CD8-positive, alpha-beta memory T cell (primary cell): ENCODE results near the gene SMC3. TPM values are rescaled to one million over a fixed set of nuclear protein-coding genes. Genes with fewer than 3 reads are reported as not detected.

Source experiments
- CTCF ChIA-PET: fragments of 350-600 bp; sonication (Branson Sonifier 250); formaldehyde crosslinking; loops from one replicate; lab custom pipeline; 2021; ENCODE audit warnings: antibody characterized with exemption; lab: Charles Lee
- POLR2A ChIA-PET: fragments of 350-600 bp; sonication (Branson Sonifier 250); formaldehyde crosslinking; loops from one replicate; lab custom pipeline; 2021; ENCODE audit warnings: antibody characterized with exemption; lab: Charles Lee
- DNase-seq, 5 donors: peaks; one replicate each; pipeline versions ENCODE4 v3.0.0 to v3.0.0-alpha.2; 2020 to 2022; ENCODE audit warnings: mixed read lengths in 1 of 5
- H3K27ac ChIP-seq: one replicate; pipeline ENCODE4 v1.7.0; 2013; ENCODE audit warnings: low read depth, mild to moderate bottlenecking, low read length, moderate library complexity
- H3K27me3 ChIP-seq: 2 replicates; pipeline ENCODE4 v1.7.0; 2013; ENCODE audit warnings: low read length, mild to moderate bottlenecking; ENCODE audit not compliant: insufficient read depth, poor library complexity, severe bottlenecking
- H3K36me3 ChIP-seq: 2 replicates; pipeline ENCODE4 v1.7.0; 2013; ENCODE audit warnings: mild to moderate bottlenecking, low read length, moderate library complexity; ENCODE audit not compliant: insufficient read depth
- H3K4me1 ChIP-seq: 2 replicates; pipeline ENCODE4 v1.7.0; 2013; ENCODE audit warnings: mild to moderate bottlenecking, low read length, moderate library complexity; ENCODE audit not compliant: insufficient read depth
- H3K4me3 ChIP-seq: 2 replicates; pipeline ENCODE4 v1.7.0; 2013; ENCODE audit warnings: mild to moderate bottlenecking, low read length
- H3K9me3 ChIP-seq: 2 replicates; pipeline ENCODE4 v1.7.0; 2013; ENCODE audit warnings: mild to moderate bottlenecking, low read length
- H3K27ac Mint-ChIP-seq, 8 donors: one replicate each; pipeline ENCODE4 v1.8.0; 2020 to 2021; ENCODE audit warnings: mixed read lengths in 8 of 8, mild to moderate bottlenecking in 6 of 8, inconsistent platforms in 3 of 8, moderate library complexity in 3 of 8
- H3K27me3 Mint-ChIP-seq, 2 donors: one replicate each; pipeline ENCODE4 v1.8.0; 2020 to 2021; ENCODE audit warnings: mixed read lengths in 2 of 2, mild to moderate bottlenecking in 1 of 2, moderate library complexity in 1 of 2
- H3K36me3 Mint-ChIP-seq, 3 donors: one replicate each; pipeline ENCODE4 v1.8.0; 2020 to 2021; ENCODE audit warnings: mixed read lengths in 3 of 3, inconsistent platforms in 1 of 3, mild to moderate bottlenecking in 1 of 3
- H3K4me1 Mint-ChIP-seq, 3 donors: one replicate each; pipeline ENCODE4 v1.8.0; 2020 to 2021; ENCODE audit warnings: mixed read lengths in 3 of 3, inconsistent platforms in 1 of 3, mild to moderate bottlenecking in 1 of 3
- H3K4me3 Mint-ChIP-seq, 7 donors: one replicate each; pipeline ENCODE4 v1.8.0; 2020 to 2021; ENCODE audit warnings: mixed read lengths in 7 of 7, mild to moderate bottlenecking in 6 of 7, moderate library complexity in 4 of 7, inconsistent platforms in 2 of 7
- H3K9me3 Mint-ChIP-seq, 5 donors: one replicate each; pipeline ENCODE4 v1.8.0; 2020 to 2022; ENCODE audit warnings: mixed read lengths in 5 of 5, mild to moderate bottlenecking in 3 of 5, moderate library complexity in 2 of 5, inconsistent platforms in 1 of 5
- polyA plus RNA-seq: library from polyadenylated mRNA; unstranded; fragments of 300-500 nt; fragmentation: Illumina TruSeq; gene quantifications from one replicate; pipeline ENCODE4 v1.2.3, GENCODE V29; 2021
- total RNA-seq, 2 experiments: library from RNA; stranded (reverse); gene quantifications; one replicate each; pipeline ENCODE4 v1.2.3, GENCODE V29; 2021

SMC3 gene
- total and polyA plus RNA-seq, 3 experiments from 2014 or later: 77.7 to 102 (median 77.9) TPM

- H3K36me3 ChIP-seq: no peaks in the 10 kb centered on the region
- H3K4me3 ChIP-seq: no peak overlapping the region
- no peaks in the 10 kb centered on the region for H3K9me3 ChIP-seq
- no peaks in the 10 kb centered on the region for H3K27me3 ChIP-seq
- peaks cover 0 to 1% of the 10 kb centered on the region in 2 donors for H3K27me3 Mint-ChIP-seq
- POLR2A ChIA-PET: no interaction called here
- no peaks in the 10 kb centered on the region for H3K9me3 Mint-ChIP-seq
- H3K4me3 Mint-ChIP-seq: peak overlapping the region in 1 of 7 donors; percentile 58
- CTCF ChIA-PET: interaction anchor here (1.3 kb wide), 1 partner anchor 60 kb away, joined by 4 read pairs; no protein-coding TSS in a partner anchor
- no peak for DNase-seq
- H3K27ac Mint-ChIP-seq: no peak overlapping the region
- H3K4me1 ChIP-seq: no peaks in the 10 kb centered on the region
- H3K36me3 Mint-ChIP-seq: peaks cover 0 to 2% (median 0%) of the 10 kb centered on the region in 3 donors
- peaks cover 4 to 22% (median 4%) of the 10 kb centered on the region in 3 donors for H3K4me1 Mint-ChIP-seq
- no peak overlapping the region for H3K27ac ChIP-seq
Measured at GRCh38 chr10:110612629-110613028, 45.1 kb downstream of the SMC3 start.

- Histone ChIP-seq H3K27me3 (no peaks in the 10 kb centered on the region), H3K9me3 (no peaks in the 10 kb centered on the region), H3K4me1 (peaks cover 7% of the 10 kb centered on the region), H3K27ac (no peak overlapping the region), H3K36me3 (no peaks in the 10 kb centered on the region), H3K4me3 (no peak overlapping the region)
- peaks cover 0 to 2% of the 10 kb centered on the region in 2 donors for H3K27me3 Mint-ChIP-seq
- no peak overlapping the region for H3K4me3 Mint-ChIP-seq
- H3K27ac Mint-ChIP-seq: peak overlapping the region in 2 of 8 donors; percentile 12 to 47
- peaks cover 9 to 30% (median 12%) of the 10 kb centered on the region in 3 donors for H3K4me1 Mint-ChIP-seq
- ChIA-PET CTCF (interaction anchor here (0.8 to 0.9 kb wide), 2 partner anchors 25 to 59 kb away, joined by 3 read pairs; no protein-coding TSS in a partner anchor), POLR2A (no interaction called here)
- DNase-seq: no peak
- no peaks in the 10 kb centered on the region for H3K36me3 Mint-ChIP-seq
- H3K9me3 Mint-ChIP-seq: no peaks in the 10 kb centered on the region
Measured at GRCh38 chr10:110613341-110613995, 46.0 kb downstream of the SMC3 start.

GRCh38 chr10:110613996-110614495, 46.6 kb downstream of the SMC3 start:
- peaks cover 0 to 2% of the 10 kb centered on the region in 2 donors for H3K27me3 Mint-ChIP-seq
- peak overlapping the region in 1 of 7 donors; percentile 5 for H3K4me3 Mint-ChIP-seq
- H3K9me3 ChIP-seq: no peaks in the 10 kb centered on the region
- no peaks in the 10 kb centered on the region for H3K9me3 Mint-ChIP-seq
- peak overlapping the region in 1 of 8 donors; percentile 29 for H3K27ac Mint-ChIP-seq
- H3K36me3 ChIP-seq: no peaks in the 10 kb centered on the region
- POLR2A ChIA-PET: no interaction called here
- no peak overlapping the region for H3K4me3 ChIP-seq
- H3K4me1 Mint-ChIP-seq: peaks cover 9 to 36% (median 14%) of the 10 kb centered on the region in 3 donors
- DNase-seq: no peak
- peaks cover 8% of the 10 kb centered on the region for H3K4me1 ChIP-seq
- no peaks in the 10 kb centered on the region for H3K27me3 ChIP-seq
- H3K27ac ChIP-seq: no peak overlapping the region
- H3K36me3 Mint-ChIP-seq: no peaks in the 10 kb centered on the region
- CTCF ChIA-PET: interaction anchor here (0.8 to 0.9 kb wide), 2 partner anchors 24 to 58 kb away, joined by 3 read pairs; no protein-coding TSS in a partner anchor

- peak overlapping the region in 1 of 8 donors; percentile 21 for H3K27ac Mint-ChIP-seq
- POLR2A ChIA-PET: no interaction called here
Measured at GRCh38 chr10:110615057-110615747, 47.7 kb downstream of the SMC3 start.

GRCh38 chr10:110616493-110617033, 49.1 kb downstream of the SMC3 start:
- H3K4me3 Mint-ChIP-seq: no peak overlapping the region
- no peaks in the 10 kb centered on the region for H3K36me3 Mint-ChIP-seq
- DNase-seq: no peak
- Histone ChIP-seq H3K36me3 (no peaks in the 10 kb centered on the region), H3K9me3 (no peaks in the 10 kb centered on the region), H3K4me1 (peaks cover 8% of the 10 kb centered on the region), H3K4me3 (no peak overlapping the region), H3K27ac (no peak overlapping the region), H3K27me3 (no peaks in the 10 kb centered on the region)
- peaks cover 9 to 31% (median 14%) of the 10 kb centered on the region in 3 donors for H3K4me1 Mint-ChIP-seq
- peaks cover 0 to 2% of the 10 kb centered on the region in 2 donors for H3K27me3 Mint-ChIP-seq
- ChIA-PET CTCF (interaction anchor here (1.2 kb wide), 1 partner anchor 16 kb away, joined by 3 read pairs; no protein-coding TSS in a partner anchor), POLR2A (no interaction called here)
- peaks cover 0 to 6% (median 0%) of the 10 kb centered on the region in 5 donors for H3K9me3 Mint-ChIP-seq
- peak overlapping the region in 3 of 8 donors; percentile 25 to 78 (median 68) for H3K27ac Mint-ChIP-seq

More at GRCh38 chr10:110615057-110615747, 47.7 kb downstream of the SMC3 start:
- Mint-ChIP-seq H3K36me3 (no peaks in the 10 kb centered on the region), H3K4me3 (no peak overlapping the region), H3K9me3 (no peaks in the 10 kb centered on the region), H3K27me3 (peaks cover 0 to 2% of the 10 kb centered on the region in 2 donors), H3K4me1 (peaks cover 9 to 34% (median 14%) of the 10 kb centered on the region in 3 donors)
- H3K27me3 ChIP-seq: no peaks in the 10 kb centered on the region
- peaks cover 8% of the 10 kb centered on the region for H3K4me1 ChIP-seq
- H3K4me3 ChIP-seq: no peak overlapping the region
- H3K36me3 ChIP-seq: no peaks in the 10 kb centered on the region
- CTCF ChIA-PET: no interaction called here
- no peak for DNase-seq
- no peaks in the 10 kb centered on the region for H3K9me3 ChIP-seq
- H3K27ac ChIP-seq: no peak overlapping the region

GRCh38 chr10:110617425-110618229, 50.1 kb downstream of the SMC3 start:
- Mint-ChIP-seq H3K4me1 (peaks cover 9 to 22% (median 14%) of the 10 kb centered on the region in 3 donors), H3K9me3 (peaks cover 0 to 8% (median 0%) of the 10 kb centered on the region in 5 donors), H3K27ac (peak overlapping the region in 6 of 8 donors; percentile 2 to 54 (median 42)), H3K4me3 (peak overlapping the region in 2 of 7 donors; percentile 13 to 33), H3K27me3 (peaks cover 0 to 2% of the 10 kb centered on the region in 2 donors), H3K36me3 (no peaks in the 10 kb centered on the region)
- ChIA-PET CTCF (interaction anchor here (1.2 kb wide), 1 partner anchor 17 kb away, joined by 3 read pairs; no protein-coding TSS in a partner anchor), POLR2A (no interaction called here)
- Histone ChIP-seq H3K27me3 (no peaks in the 10 kb centered on the region), H3K4me1 (peaks cover 8% of the 10 kb centered on the region), H3K9me3 (no peaks in the 10 kb centered on the region), H3K36me3 (no peaks in the 10 kb centered on the region), H3K27ac (no peak overlapping the region), H3K4me3 (no peak overlapping the region)
- no peak for DNase-seq

DNA sequence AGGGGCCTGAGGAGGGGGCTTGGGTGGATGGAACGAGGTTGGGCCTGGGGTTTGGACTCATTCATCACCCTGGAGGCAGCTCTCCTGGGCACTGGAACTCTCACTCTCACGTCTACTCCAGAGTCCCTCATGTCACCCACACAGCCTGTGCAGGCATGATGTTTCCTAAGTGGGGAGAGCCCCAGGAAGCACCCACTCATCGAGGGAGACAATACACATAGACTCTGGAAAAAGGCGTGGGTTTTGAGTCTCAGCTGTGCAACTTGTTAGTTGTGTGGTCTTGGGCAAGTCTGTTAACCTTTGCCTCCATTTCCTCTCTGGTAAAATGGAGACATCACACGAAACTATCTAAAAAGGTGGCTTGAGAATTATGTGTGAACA, 50.7 kb downstream of the SMC3 start:
- no peak overlapping the region for H3K27ac ChIP-seq
- no peak overlapping the region for H3K4me3 ChIP-seq
- Mint-ChIP-seq H3K36me3 (no peaks in the 10 kb centered on the region), H3K4me3 (peak overlapping the region in 1 of 7 donors; percentile 33), H3K27ac (peak overlapping the region in 2 of 8 donors; percentile 2 to 45), H3K4me1 (peaks cover 9 to 19% (median 14%) of the 10 kb centered on the region in 3 donors), H3K27me3 (peaks cover 0 to 2% of the 10 kb centered on the region in 2 donors), H3K9me3 (peaks cover 0 to 8% (median 0%) of the 10 kb centered on the region in 5 donors)
- peaks cover 8% of the 10 kb centered on the region for H3K4me1 ChIP-seq
- DNase-seq: no peak
- ChIA-PET POLR2A (no interaction called here), CTCF (no interaction called here)
- no peaks in the 10 kb centered on the region for H3K9me3 ChIP-seq
- H3K36me3 ChIP-seq: no peaks in the 10 kb centered on the region
- no peaks in the 10 kb centered on the region for H3K27me3 ChIP-seq
